Brain microvascular endothelial cell (primary cell): ENCODE data around the gene ZNF324B.
A peak's percentile ranks its signal among the peaks of the same experiment; 100 is the strongest.
"Not testable (repeated sequence)": the region's sequence is repeated elsewhere in the genome, so short reads cannot be mapped to it uniquely, and the experiment has no call there.

Experiments used
- DNase-seq: peaks from one replicate; pipeline ENCODE4 v3.0.0-alpha.2; 2020
- H3K27ac ChIP-seq: fragments of 250-450 bp; sonication (Bioruptor Pico); 2 replicates; pipeline ENCODE4 v1.5.1; 2020; ENCODE audit warnings: mild to moderate bottlenecking, moderate library complexity
- H3K27me3 ChIP-seq: fragments of 250-450 bp; sonication (Bioruptor Pico); replicated peaks from 2 replicates; pipeline ENCODE4 v1.5.1; 2020; ENCODE audit warnings: mild to moderate bottlenecking
- H3K36me3 ChIP-seq: fragments of 250-450 bp; sonication (Bioruptor Pico); replicated peaks from 2 replicates; pipeline ENCODE4 v1.5.1; 2020; ENCODE audit warnings: mild to moderate bottlenecking
- H3K4me3 ChIP-seq: 2 replicates; pipeline ENCODE4 v1.5.1; 2011; ENCODE audit warnings: low read depth, mild to moderate bottlenecking, control low read depth, low read length, moderate library complexity
- in situ Hi-C: cut with HindIII; loops from 2 replicates; pipeline ENCODE4 v1.10.0; 2017; ENCODE audit warnings: low sequenced_read_pairs, low pct_ligation_motif_present
- TF ChIP-seq, protein P1 (sequence below): IDR thresholded peaks from 2 replicates; pipeline ENCODE4 v1.5.1; 2011; ENCODE audit warnings: low read depth, mild to moderate bottlenecking, moderate library complexity, low read length, control low read depth, inconsistent platforms; ENCODE audit errors: missing control alignments

ZNF324B gene

GRCh38 chr19:58451358-58452101 lies at the start of gene ZNF324B:
TSS of gene ZNF324B (plus strand) at chr19:58451622. CDS start at chr19:58453702, 2,080 bp downstream.
- peak; percentile 95 for DNase-seq
- Histone ChIP-seq H3K27ac (no peak within 1 kb of the TSS), H3K36me3 (peaks cover 6% of the 10 kb centered on the region), H3K27me3 (no peaks in the 10 kb centered on the region), H3K4me3 (peak within 1 kb of the TSS; percentile 74)
- TF ChIP-seq, protein P1, sequence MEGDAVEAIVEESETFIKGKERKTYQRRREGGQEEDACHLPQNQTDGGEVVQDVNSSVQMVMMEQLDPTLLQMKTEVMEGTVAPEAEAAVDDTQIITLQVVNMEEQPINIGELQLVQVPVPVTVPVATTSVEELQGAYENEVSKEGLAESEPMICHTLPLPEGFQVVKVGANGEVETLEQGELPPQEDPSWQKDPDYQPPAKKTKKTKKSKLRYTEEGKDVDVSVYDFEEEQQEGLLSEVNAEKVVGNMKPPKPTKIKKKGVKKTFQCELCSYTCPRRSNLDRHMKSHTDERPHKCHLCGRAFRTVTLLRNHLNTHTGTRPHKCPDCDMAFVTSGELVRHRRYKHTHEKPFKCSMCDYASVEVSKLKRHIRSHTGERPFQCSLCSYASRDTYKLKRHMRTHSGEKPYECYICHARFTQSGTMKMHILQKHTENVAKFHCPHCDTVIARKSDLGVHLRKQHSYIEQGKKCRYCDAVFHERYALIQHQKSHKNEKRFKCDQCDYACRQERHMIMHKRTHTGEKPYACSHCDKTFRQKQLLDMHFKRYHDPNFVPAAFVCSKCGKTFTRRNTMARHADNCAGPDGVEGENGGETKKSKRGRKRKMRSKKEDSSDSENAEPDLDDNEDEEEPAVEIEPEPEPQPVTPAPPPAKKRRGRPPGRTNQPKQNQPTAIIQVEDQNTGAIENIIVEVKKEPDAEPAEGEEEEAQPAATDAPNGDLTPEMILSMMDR, result no peak
- in situ Hi-C loops, result no loop called here

GRCh38 chr19:58401840-58402421 lies 49.5 kb upstream of the ZNF324B start:
- in situ Hi-C loops, result no loop called here
- H3K27ac ChIP-seq, result no peak overlapping the region
- H3K4me3 ChIP-seq, result peak overlapping the region; percentile 75
- no peaks in the 10 kb centered on the region for H3K36me3 ChIP-seq
- TF ChIP-seq, protein P1, result no peak
- H3K27me3 ChIP-seq, result no peaks in the 10 kb centered on the region
- DNase-seq, result no peak

- H3K36me3 ChIP-seq, H3K27me3 ChIP-seq, DNase-seq, H3K27ac ChIP-seq, in situ Hi-C loops, H3K4me3 ChIP-seq: not testable (repeated sequence)
These were observed 47.4 kb upstream of the ZNF324B start for GRCh38 chr19:58403920-58404478.

GRCh38 chr19:58406818-58407657 lies 44.4 kb upstream of the ZNF324B start:
- H3K4me3 ChIP-seq, result peak overlapping the region; percentile 95
- in situ Hi-C loops, result no loop called here
- DNase-seq, result no peak
- TF ChIP-seq, protein P1, result peak; percentile 53
- H3K36me3 ChIP-seq, result no peaks in the 10 kb centered on the region
- H3K27me3 ChIP-seq, result no peaks in the 10 kb centered on the region
- H3K27ac ChIP-seq, result no peak overlapping the region

DNA sequence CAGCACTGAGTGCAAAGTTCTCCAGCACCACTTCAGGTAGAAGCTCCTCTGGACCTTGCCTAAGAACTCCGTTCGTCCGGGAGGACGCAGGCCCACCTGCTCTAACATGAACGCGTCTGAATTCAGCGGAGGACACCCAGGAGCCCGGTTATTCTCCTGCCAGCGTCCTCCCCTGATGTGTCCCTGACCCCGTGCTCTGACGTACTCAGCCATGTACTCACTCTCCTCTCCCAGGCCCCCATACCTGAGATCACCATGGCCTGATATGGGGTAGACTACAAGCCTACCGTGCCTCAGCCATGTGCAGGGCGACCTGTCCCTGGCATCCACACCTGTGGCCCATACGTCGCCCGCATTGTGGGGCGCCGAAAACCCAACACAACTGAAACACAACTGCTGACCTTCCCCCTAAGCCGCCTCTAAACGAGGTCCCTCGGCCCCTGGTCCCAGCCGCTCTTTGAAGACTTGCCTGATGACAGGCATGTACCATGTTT lies 43.7 kb upstream of the ZNF324B start:
- no peaks in the 10 kb centered on the region for H3K27me3 ChIP-seq
- peak overlapping the region; percentile 95 for H3K4me3 ChIP-seq
- TF ChIP-seq, protein P1, result no peak
- peak overlapping the region; percentile 51 for H3K27ac ChIP-seq
- H3K36me3 ChIP-seq, result no peaks in the 10 kb centered on the region
- in situ Hi-C loops, result no loop called here
- DNase-seq, result no peak
